Activated T-cell treated with anti-CD3 and anti-CD28 coated beads for 4 hours (primary cell): Measurements from ENCODE around the gene NAA80.
"Not testable (repeated sequence)": the region's sequence is repeated elsewhere in the genome, so short reads cannot be mapped to it uniquely, and the experiment has no call there.

Experiments
- DNase-seq: peaks from one replicate; pipeline ENCODE4 v3.0.0-alpha.2; 2020

Gene NAA80

GRCh38 chr3:50288387-50289007, 10.7 kb downstream of the NAA80 start:
- no peak for DNase-seq

- DNase-seq: no peak
Observed at GRCh38 chr3:50287262-50287661, 11.9 kb downstream of the NAA80 start.

GRCh38 chr3:50286322-50287227, 12.6 kb downstream of the NAA80 start:
- DNase-seq: no peak

- not testable (repeated sequence) for DNase-seq
Observed at GRCh38 chr3:50284121-50284520, 15.1 kb downstream of the NAA80 start.

- no peak for DNase-seq
Observed at GRCh38 chr3:50279255-50280016, 19.8 kb downstream of the NAA80 start.

- no peak for DNase-seq
Observed at GRCh38 chr3:50278880-50279224, 20.4 kb downstream of the NAA80 start, which contains the start of gene LSMEM2. Gene LSMEM2 (plus strand): TSS chr3:50279087. CDS start chr3:50279114, 27 bp downstream.

GRCh38 chr3:50278123-50278879, 20.9 kb downstream of the NAA80 start:
- DNase-seq: no peak

GRCh38 chr3:50276762-50277101, 22.5 kb downstream of the NAA80 start:
- no peak for DNase-seq

GRCh38 chr3:50275996-50276761, 23.0 kb downstream of the NAA80 start:
- no peak for DNase-seq

GRCh38 chr3:50275141-50275995, 23.8 kb downstream of the NAA80 start:
- no peak for DNase-seq

GRCh38 chr3:50274371-50275104, 24.7 kb downstream of the NAA80 start:
- DNase-seq: peak; percentile 70

- no peak for DNase-seq
Observed at GRCh38 chr3:50273689-50274065, 25.5 kb downstream of the NAA80 start.

- peak; percentile 82 for DNase-seq
Observed at GRCh38 chr3:50272911-50273688, 26.1 kb downstream of the NAA80 start.

- DNase-seq: not testable (repeated sequence)
Observed at GRCh38 chr3:50272538-50272910, 26.7 kb downstream of the NAA80 start.

GRCh38 chr3:50271314-50271936, 27.8 kb downstream of the NAA80 start:
- no peak for DNase-seq

GRCh38 chr3:50270422-50271224, 28.6 kb downstream of the NAA80 start:
- no peak for DNase-seq

GRCh38 chr3:50269977-50270413, 29.2 kb downstream of the NAA80 start:
- no peak for DNase-seq

GRCh38 chr3:50269460-50269859, 29.7 kb downstream of the NAA80 start:
- no peak for DNase-seq
